A549 (cell line): ENCODE measurements around the gene SLC16A5. TPM values are rescaled to one million over a fixed set of nuclear protein-coding genes. Genes with fewer than 3 reads are reported as not detected.
A peak's percentile ranks its signal among the peaks of the same experiment; 100 is the strongest.

Source experiments
- ATAC-seq, 2 experiments: fragments of 200-7000 bp in 1 of 2; fragments of >200 bp in 1 of 2; cut with Nextera tagmentation in 1 of 2; cut with Tn5 transposase in 1 of 2; 3 replicates each; pipeline versions ENCODE4 v1.8.0 to v1.9.1; 2018 to 2020; ENCODE audit warnings: mild to moderate bottlenecking in 1 of 2, moderate library complexity in 1 of 2
- CTCF ChIA-PET: fragments of 300-600 bp; sonication (Branson Sonifier 250); formaldehyde crosslinking; extraction: SDS; loops from one replicate; lab custom pipeline; 2021; ENCODE audit warnings: antibody characterized with exemption, inconsistent platforms; lab: Yijun Ruan, JAX
- POLR2A ChIA-PET: fragments of 350-600 bp; formaldehyde crosslinking; extraction: SDS; loops from one replicate; lab custom pipeline; 2021; ENCODE audit warnings: antibody characterized with exemption, inconsistent platforms; lab: Yijun Ruan, JAX
- DNase-seq, 2 experiments: peaks; one replicate each; pipeline versions ENCODE4 v3.0.0 to v3.0.0-alpha.2; 2011 to 2016; ENCODE audit warnings: low read depth in 1 of 2, low spot score in 1 of 2
- FAIRE-seq: peaks from 2 replicates; lab custom pipeline; 2011; peaks lifted over from hg19 to GRCh38; lab: Jason Lieb, UNC
- H3K27ac ChIP-seq, 2 experiments: fragments of >200 bp; sonication (Bioruptor Twin); formaldehyde crosslinking; 3 replicates each; pipeline ENCODE4 v1.5.1; 2016 to 2017
- H3K4me1 ChIP-seq: fragments of >200 bp; sonication (Bioruptor Twin); formaldehyde crosslinking; 3 replicates; pipeline ENCODE4 v1.6.1; 2016
- H3K4me2 ChIP-seq: fragments of >200 bp; sonication (Bioruptor Twin); formaldehyde crosslinking; 3 replicates; pipeline ENCODE4 v1.6.1; 2016
- H3K4me3 ChIP-seq: fragments of >200 bp; sonication (Bioruptor Twin); formaldehyde crosslinking; 3 replicates; pipeline ENCODE4 v1.5.1; 2016
- H3K9me3 ChIP-seq: fragments of >200 bp; sonication (Bioruptor Twin); formaldehyde crosslinking; 3 replicates; pipeline ENCODE4 v1.6.1; 2016
- BCL3 ChIP-seq: fragments of >200 bp; sonication (Bioruptor Twin); formaldehyde crosslinking; IDR thresholded peaks from 3 replicates; pipeline ENCODE4 v1.6.1; 2016
- E2F6 ChIP-seq: IDR thresholded peaks from 2 replicates; pipeline ENCODE4 v1.6.1; 2012; ENCODE audit warnings: low read depth, borderline replicate concordance
- EHF ChIP-seq: fragments of 250-450 bp; sonication (Bioruptor Pico); IDR thresholded peaks from 2 replicates; pipeline ENCODE4 v1.5.0; 2020; ENCODE audit warnings: mild to moderate bottlenecking
- EHMT2 ChIP-seq: fragments of 200-600 bp; sonication (generic); IDR thresholded peaks from 2 replicates; pipeline ENCODE4 v1.6.1; 2016; ENCODE audit warnings: antibody characterized with exemption, low read depth, mild to moderate bottlenecking, moderate library complexity
- HEYL ChIP-seq: fragments of 250-450 bp; sonication (Bioruptor Pico); IDR thresholded peaks from 2 replicates; pipeline ENCODE4 v1.8.0; 2021; ENCODE audit warnings: mild to moderate bottlenecking, moderate library complexity
- HOXA7 ChIP-seq: fragments of 250-450 bp; sonication (Bioruptor Pico); IDR thresholded peaks from 2 replicates; pipeline ENCODE4 v1.5.0; 2020; ENCODE audit warnings: mild to moderate bottlenecking, moderate library complexity
- NFE2L2 ChIP-seq: fragments of 150-350 bp; conservative IDR thresholded peaks from 2 replicates; pipeline ENCODE4 v1.6.1; 2014; ENCODE audit warnings: low read length
- NR3C1 ChIP-seq: fragments of >200 bp; sonication (Bioruptor Twin); formaldehyde crosslinking; IDR thresholded peaks from 3 replicates; pipeline ENCODE4 v1.6.1; 2017
- POLR2A ChIP-seq: IDR thresholded peaks from 2 replicates; pipeline ENCODE4 v1.6.1; 2012; ENCODE audit warnings: mild to moderate bottlenecking, low read length
- SMC3 ChIP-seq: fragments of >200 bp; sonication (Bioruptor Twin); formaldehyde crosslinking; IDR thresholded peaks from 3 replicates; pipeline ENCODE4 v1.6.1; 2018; ENCODE audit warnings: inconsistent platforms
- TFCP2L1 ChIP-seq: fragments of 250-450 bp; sonication (Bioruptor Pico); IDR thresholded peaks from 2 replicates; pipeline ENCODE4 v1.5.0; 2021; ENCODE audit warnings: mild to moderate bottlenecking
- TP53 ChIP-seq: fragments of 250-450 bp; sonication (Bioruptor Pico); IDR thresholded peaks from 2 replicates; pipeline ENCODE4 v1.5.0; 2021; ENCODE audit warnings: mild to moderate bottlenecking, moderate library complexity
- USF2 ChIP-seq: fragments of 450-650 bp; IDR thresholded peaks from 2 replicates; pipeline ENCODE4 v1.6.1; 2014; ENCODE audit warnings: antibody characterized with exemption
- ZFP36 ChIP-seq: fragments of 450-650 bp; IDR thresholded peaks from 2 replicates; pipeline ENCODE4 v1.6.1; 2014; ENCODE audit warnings: borderline replicate concordance; ENCODE audit not compliant: partially characterized antibody
- ZSCAN20 ChIP-seq: fragments of 250-450 bp; sonication (Bioruptor Pico); IDR thresholded peaks from 2 replicates; pipeline ENCODE4 v1.8.0; 2022; ENCODE audit warnings: mild to moderate bottlenecking, moderate library complexity
- WGBS: methylation state at CpG from one replicate; pipeline ENCODE4 v1.1.6; 2017; ENCODE audit errors: missing lambda C conversion rate; 5-methylcytosine and 5-hydroxymethylcytosine counted together
- polyA plus RNA-seq, 4 experiments: library from polyadenylated mRNA; depleted of rRNA in 3 of 4; stranded (reverse); fragments of >200 nt; fragmentation: RNase III in 1 of 4; extraction: RNeasy Plus Mini Kit Qiagen cat#74134 plus additional on column Dnase treatment in 1 of 4; gene quantifications; 2 replicates in 3 of 4; 3 replicates in 1 of 4; pipeline ENCODE4 v1.2.3, GENCODE V29; 2011 to 2017

SLC16A5 gene
- polyA plus RNA-seq, 2 of the 4 experiments (the other 2 are of a cell fraction), result 19.0 to 27.2 TPM

GRCh38 chr17:75105126-75106080, 17.6 kb downstream of the SLC16A5 start (continued):
- TF ChIP-seq BCL3 (no peak), TFCP2L1 (CRISPR knock-in tag) (no peak), E2F6 (peak; percentile 40; the same call in 1 of the 2 replicates), USF2 (no peak)

- no peak for ATAC-seq
- FAIRE-seq, result no peak
- peaks cover 21% of the 10 kb centered on the region for H3K4me1 ChIP-seq
- H3K4me2 ChIP-seq, result no peak overlapping the region
- no peak for DNase-seq
- 86% methylated on average over 2 of the region's 2 CpGs for WGBS
- no peaks in the 10 kb centered on the region for H3K9me3 ChIP-seq
- 0 out of 6 replicates have a peak overlapping the region, but pooled peaks of 1 of the 2 experiments have one; percentile 6 for H3K27ac ChIP-seq
- H3K4me3 ChIP-seq, result no peak overlapping the region
- no peak for TF ChIP-seq NFE2L2
- TF ChIP-seq HOXA7, result no peak
- no peak for TF ChIP-seq ZSCAN20
- TF ChIP-seq EHMT2, result no peak
- TF ChIP-seq NR3C1, result no peak
- TF ChIP-seq POLR2A, result no peak
- TF ChIP-seq HEYL (CRISPR knock-in tag), result no peak
- no peak for TF ChIP-seq TFCP2L1 (CRISPR knock-in tag)
- no peak for TF ChIP-seq EHF (CRISPR knock-in tag)
- TF ChIP-seq SMC3, result no peak
- TF ChIP-seq BCL3, result no peak
- TF ChIP-seq TP53 (CRISPR knock-in tag), result no peak
- no peak for TF ChIP-seq ZFP36
- TF ChIP-seq, all 56 proteins: peak for 0
- CTCF ChIA-PET, result interaction anchor here (1.4 to 81.8 kb wide), 6 partner anchors 13 to 147 kb away, joined by 4 to 3429 read pairs (median 19); partner anchors contain the start of genes ARMC7, ATP5PD, KCTD2 and NT5C
- POLR2A ChIA-PET, result interaction anchor here (5.4 kb wide), 1 partner anchor 20 kb away, joined by 35 read pairs; the partner anchor contains the start of gene SLC16A5
Measured at GRCh38 chr17:75108193-75108592, 20.4 kb downstream of the SLC16A5 start.

- Histone ChIP-seq H3K4me2 (peak overlapping the region; percentile 91), H3K4me1 (peaks cover 21% of the 10 kb centered on the region), H3K4me3 (peak overlapping the region; percentile 77), H3K9me3 (no peaks in the 10 kb centered on the region), H3K27ac (peak overlapping the region; percentile 91 to 94)
- ATAC-seq, result no peak
- WGBS, result 86% methylated on average over 18 of the region's 22 CpGs
- DNase-seq, result no peak
- ChIA-PET CTCF (interaction anchor here (1.0 to 81.8 kb wide), 5 partner anchors 12 to 211 kb away, joined by 3 to 3429 read pairs (median 543); partner anchors contain the start of genes ARMC7, ATP5PD, KCTD2 and NT5C), POLR2A (interaction anchor here (0.6 to 3.1 kb wide), 12 partner anchors 13 to 138 kb away, joined by 3 to 20 read pairs (median 4); partner anchors contain the start of genes ATP5PD, KCTD2, NT5C and NUP85)
- no peak for FAIRE-seq
- peak; percentile 30 for TF ChIP-seq POLR2A
- TF ChIP-seq HOXA7, result no peak
Measured at GRCh38 chr17:75109046-75109406, 21.3 kb downstream of the SLC16A5 start.
